Osteoblast (primary cell): ENCODE results near the gene SH3GL2. TPM values are rescaled to one million over a fixed set of nuclear protein-coding genes. Genes with fewer than 3 reads are reported as not detected.

ENCODE experiments used
- DNase-seq: peaks from one replicate; pipeline ENCODE4 v3.0.0; 2011; ENCODE audit warnings: low spot score, mixed read lengths; ENCODE audit not compliant: insufficient read length; ENCODE audit errors: missing footprints
- H2AFZ ChIP-seq: 2 replicates; pipeline ENCODE4 v1.6.0; 2011; ENCODE audit warnings: mild to moderate bottlenecking, low read length
- H3K27ac ChIP-seq: 2 replicates; pipeline ENCODE4 v1.5.1; 2011; ENCODE audit warnings: mild to moderate bottlenecking, low read depth, low read length, moderate library complexity
- H3K27me3 ChIP-seq: 2 replicates; pipeline ENCODE4 v1.6.0; 2012; ENCODE audit warnings: mild to moderate bottlenecking, control low read depth, inconsistent platforms, low read length, moderate library complexity; ENCODE audit not compliant: insufficient read depth
- H3K36me3 ChIP-seq: 2 replicates; pipeline ENCODE4 v1.5.1; 2011; ENCODE audit warnings: mild to moderate bottlenecking, low read length, control low read depth, moderate library complexity; ENCODE audit not compliant: insufficient read depth
- H3K4me1 ChIP-seq: 2 replicates; pipeline ENCODE4 v1.5.1; 2011; ENCODE audit warnings: mild to moderate bottlenecking, low read length, control low read depth, moderate library complexity; ENCODE audit not compliant: insufficient read depth
- H3K4me2 ChIP-seq: 2 replicates; pipeline ENCODE4 v1.6.0; 2011; ENCODE audit warnings: mild to moderate bottlenecking, low read length; ENCODE audit not compliant: insufficient read depth
- H3K4me3 ChIP-seq: fragments of 200-600 bp; sonication (generic); 3 replicates; pipeline ENCODE4 v1.5.1; 2012; ENCODE audit warnings: mild to moderate bottlenecking, low read length, inconsistent platforms; ENCODE audit not compliant: insufficient read depth
- H3K79me2 ChIP-seq: 2 replicates; pipeline ENCODE4 v1.6.0; 2012; ENCODE audit warnings: mild to moderate bottlenecking, low read length, control low read depth, inconsistent platforms; ENCODE audit not compliant: insufficient read depth
- H3K9me3 ChIP-seq: 2 replicates; pipeline ENCODE4 v1.5.1; 2011; ENCODE audit warnings: low read depth, low read length, control low read depth
- H4K20me1 ChIP-seq: 2 replicates; pipeline ENCODE4 v1.6.0; 2012; ENCODE audit warnings: mild to moderate bottlenecking, low read length, control low read depth; ENCODE audit not compliant: insufficient read depth
- CTCF ChIP-seq: IDR thresholded peaks from 2 replicates; pipeline ENCODE4 v1.5.1; 2011; ENCODE audit warnings: mild to moderate bottlenecking, low read depth, low read length, moderate library complexity; ENCODE audit errors: extremely low read depth
- total RNA-seq: library from RNA; depleted of rRNA; stranded (reverse); fragments of >200 nt; gene quantifications from 2 replicates; pipeline ENCODE4 v1.2.3, GENCODE V29; 2012

The SH3GL2 gene
- total RNA-seq, 1 donor, result under 0.01 TPM

- Histone ChIP-seq H3K27ac (no peak overlapping the region), H3K9me3 (no peaks in the 10 kb centered on the region), H3K4me1 (peaks cover 4% of the 10 kb centered on the region), H3K79me2 (no peaks in the 10 kb centered on the region), H3K27me3 (peaks cover 6% of the 10 kb centered on the region), H4K20me1 (no peaks in the 10 kb centered on the region), H3K36me3 (no peaks in the 10 kb centered on the region), H3K4me2 (no peak overlapping the region), H2AFZ (no peak overlapping the region), H3K4me3 (no peak overlapping the region)
- no peak for TF ChIP-seq CTCF
- no peak for DNase-seq
Measured at GRCh38 chr9:17536027-17536426, 42.8 kb upstream of the SH3GL2 start.

- H3K79me2 ChIP-seq, result no peaks in the 10 kb centered on the region
- no peaks in the 10 kb centered on the region for H3K4me1 ChIP-seq
- no peak for DNase-seq
- no peak for TF ChIP-seq CTCF
- H3K27ac ChIP-seq, result no peak overlapping the region
- no peak overlapping the region for H3K4me2 ChIP-seq
- no peaks in the 10 kb centered on the region for H3K9me3 ChIP-seq
- no peak overlapping the region for H2AFZ ChIP-seq
- H3K27me3 ChIP-seq, result no peaks in the 10 kb centered on the region
- no peaks in the 10 kb centered on the region for H4K20me1 ChIP-seq
- no peak overlapping the region for H3K4me3 ChIP-seq
- no peaks in the 10 kb centered on the region for H3K36me3 ChIP-seq
Measured at GRCh38 chr9:17551023-17551422, 27.8 kb upstream of the SH3GL2 start.

- no peaks in the 10 kb centered on the region for H3K9me3 ChIP-seq
- no peaks in the 10 kb centered on the region for H3K79me2 ChIP-seq
- no peak for DNase-seq
- no peaks in the 10 kb centered on the region for H3K27me3 ChIP-seq
- no peak overlapping the region for H2AFZ ChIP-seq
- no peaks in the 10 kb centered on the region for H4K20me1 ChIP-seq
- H3K4me3 ChIP-seq, result no peak overlapping the region
- H3K4me2 ChIP-seq, result no peak overlapping the region
- no peaks in the 10 kb centered on the region for H3K36me3 ChIP-seq
- TF ChIP-seq CTCF, result no peak
- no peak overlapping the region for H3K27ac ChIP-seq
- H3K4me1 ChIP-seq, result no peaks in the 10 kb centered on the region
Measured at GRCh38 chr9:17555362-17556054, 23.4 kb upstream of the SH3GL2 start.

GRCh38 chr9:17556255-17556654 is 22.6 kb upstream of the SH3GL2 start:
- H3K4me3 ChIP-seq, result no peak overlapping the region
- no peaks in the 10 kb centered on the region for H3K27me3 ChIP-seq
- no peak overlapping the region for H3K4me2 ChIP-seq
- no peak overlapping the region for H2AFZ ChIP-seq
- no peak overlapping the region for H3K27ac ChIP-seq
- no peaks in the 10 kb centered on the region for H3K36me3 ChIP-seq
- no peaks in the 10 kb centered on the region for H3K4me1 ChIP-seq
- DNase-seq, result no peak
- TF ChIP-seq CTCF, result no peak
- no peaks in the 10 kb centered on the region for H4K20me1 ChIP-seq
- H3K79me2 ChIP-seq, result no peaks in the 10 kb centered on the region
- H3K9me3 ChIP-seq, result no peaks in the 10 kb centered on the region
